Aorta (tissue), 5 donors: ENCODE results near the gene ATXN1. TPM values are rescaled to one million over a fixed set of nuclear protein-coding genes. Genes with fewer than 3 reads are reported as not detected.
A peak's percentile ranks its signal among the peaks of the same experiment; 100 is the strongest.

Source experiments
- ATAC-seq: fragments of 200-7000 bp; cut with Tn5 transposase; one replicate; pipeline ENCODE4 v1.9.1; 2022; ENCODE audit warnings: moderate library complexity; ENCODE audit not compliant: low FRiP score
- DNase-seq, 2 donors: peaks; one replicate each; pipeline ENCODE4 v3.0.0-alpha.2; 2020
- H3K27ac ChIP-seq, 2 donors: one replicate each; pipeline ENCODE4 v1.5.1; 2013; ENCODE audit warnings: low read length in 2 of 2, mild to moderate bottlenecking in 2 of 2, moderate library complexity in 2 of 2, control low read depth in 1 of 2, inconsistent platforms in 1 of 2, low read depth in 1 of 2
- H3K27me3 ChIP-seq, 2 donors: one replicate each; pipeline ENCODE4 v1.6.1; 2013; ENCODE audit warnings: control low read depth in 1 of 2, low read length in 1 of 2, mild to moderate bottlenecking in 1 of 2, moderate library complexity in 1 of 2; ENCODE audit not compliant: insufficient read depth in 2 of 2, control insufficient read depth in 1 of 2
- H3K36me3 ChIP-seq, 2 donors: one replicate each; pipeline ENCODE4 v1.6.1; 2013; ENCODE audit warnings: control low read depth in 1 of 2, low read length in 1 of 2, mild to moderate bottlenecking in 1 of 2; ENCODE audit not compliant: insufficient read depth in 2 of 2, control insufficient read depth in 1 of 2
- H3K4me1 ChIP-seq, 2 donors: one replicate each; pipeline ENCODE4 v1.6.1; 2013; ENCODE audit warnings: low read length in 2 of 2, control low read depth in 1 of 2, mild to moderate bottlenecking in 1 of 2, moderate library complexity in 1 of 2; ENCODE audit not compliant: insufficient read depth in 2 of 2, control insufficient read depth in 1 of 2
- H3K4me3 ChIP-seq, 2 donors: one replicate each; pipeline ENCODE4 v1.5.1; 2013; ENCODE audit warnings: low read length in 2 of 2, control low read depth in 1 of 2, mild to moderate bottlenecking in 1 of 2
- H3K9me3 ChIP-seq: one replicate; pipeline ENCODE4 v1.6.1; 2013; ENCODE audit warnings: mild to moderate bottlenecking, low read length; ENCODE audit not compliant: control insufficient read depth
- WGBS, 2 donors: extraction: QIAGEN DNeasy Blood & Tissue Kit; methylation state at CpG; one replicate each; pipeline ENCODE4 v1.1.7; 2013; 5-methylcytosine and 5-hydroxymethylcytosine counted together
- intact Hi-C, 2 donors: fragments of 100-400 bp; cut with DNase I; formaldehyde crosslinking; loops; one replicate each; pipeline versions ENCODE4 v1.14.2 to v1.15.0; 2022
- polyA plus RNA-seq, 2 donors: library from polyadenylated mRNA; stranded (reverse); fragments of 200-250 nt; gene quantifications; one replicate each; pipeline ENCODE4 v1.2.3, GENCODE V29; 2013
- total RNA-seq, 2 donors: library from RNA; stranded (reverse); fragmentation: NEBNext Ultra II Directional; extraction: Animal tissue kit (Norgen Biotek cat#: 25700); gene quantifications; one replicate each; pipeline ENCODE4 v1.2.1, GENCODE V29; 2021
- donor health status: healthy with polysubstance abuse.
- donor health status: Bipolar disorder and iron deficiency.
- donor health status: DM: no; HTN: no; CAD: no.
- donor health status: DM: no; HTN: no; CAD: no.
- donor health status: DM: yes; HTN: yes; CAD: no.

ATXN1 gene
- total and polyA plus RNA-seq, 4 donors = 11.5 to 85.5 (median 45.8) TPM

DNA sequence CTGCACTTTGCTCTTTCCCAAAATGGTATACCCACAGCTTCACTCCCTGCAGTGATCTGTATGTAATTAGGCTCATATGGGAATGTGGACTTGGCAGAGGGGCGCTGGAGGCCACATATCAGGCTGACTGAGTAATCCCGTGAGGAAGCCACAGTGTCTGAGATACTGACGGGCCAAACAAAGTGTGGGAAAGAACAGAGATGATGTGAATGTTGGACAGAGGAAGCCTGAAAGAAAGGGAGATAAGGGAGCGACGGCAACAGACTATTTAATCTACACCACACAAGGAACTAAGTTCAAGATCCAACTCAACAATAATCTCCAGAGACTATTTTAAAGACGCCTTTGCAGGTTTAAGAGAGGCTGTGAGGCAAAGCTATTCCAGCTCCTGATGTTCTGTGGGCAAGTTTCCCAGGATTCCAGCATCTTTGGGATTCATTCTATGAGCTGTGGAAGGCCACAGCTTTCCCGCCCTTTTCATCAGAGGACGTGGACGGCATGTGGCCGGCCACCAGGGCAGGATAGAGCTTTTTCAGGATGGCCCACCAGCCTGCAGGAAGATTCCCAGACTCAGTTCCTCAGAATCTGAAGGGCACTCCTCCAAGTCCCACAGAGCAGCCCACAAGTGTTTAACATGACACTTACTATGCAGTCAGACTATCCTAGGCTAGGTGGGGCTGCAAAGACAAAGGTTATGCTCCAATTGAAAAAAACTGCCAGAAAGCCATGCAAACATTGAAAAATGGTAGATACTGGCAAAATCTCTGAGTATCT lies 237.5 kb downstream of the ATXN1 start:
- H3K4me1 ChIP-seq = peaks cover 0 to 2% of the 10 kb centered on the region in 2 donors
- no peaks in the 10 kb centered on the region for H3K27me3 ChIP-seq
- no peak for DNase-seq
- ATAC-seq = peak; percentile 48
- intact Hi-C loops = no loop called here
- WGBS, 2 donors = 21 to 28% methylated on average over 10 of the region's 10 CpGs
- H3K4me3 ChIP-seq = no peak overlapping the region
- H3K27ac ChIP-seq = no peak overlapping the region
- H3K9me3 ChIP-seq = no peaks in the 10 kb centered on the region
- H3K36me3 ChIP-seq = no peaks in the 10 kb centered on the region

DNA sequence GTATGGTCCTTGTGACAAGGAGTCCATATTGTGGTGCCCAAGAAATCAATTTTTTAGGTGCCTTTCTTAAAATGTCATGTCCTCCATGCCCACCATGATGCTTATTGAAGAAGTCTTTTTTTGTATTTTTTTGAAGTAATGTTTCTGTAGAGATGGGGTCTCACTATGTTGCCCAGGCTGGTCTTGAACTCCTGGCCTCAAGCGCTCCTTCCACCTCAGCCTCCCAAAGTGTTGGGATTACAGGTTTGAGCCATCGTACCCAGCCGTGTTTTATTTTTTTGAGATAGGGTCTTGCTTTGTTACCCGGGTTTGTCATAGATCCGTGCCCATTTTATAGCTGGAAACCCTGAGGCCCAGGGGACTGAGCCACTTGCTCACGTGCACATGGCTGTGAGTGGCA lies 238.3 kb downstream of the ATXN1 start:
- ATAC-seq (no peak), DNase-seq (no peak)
- intact Hi-C loops = no loop called here
- Histone ChIP-seq H3K9me3 (no peaks in the 10 kb centered on the region), H3K4me1 (peaks cover 0 to 2% of the 10 kb centered on the region in 2 donors), H3K36me3 (no peaks in the 10 kb centered on the region), H3K4me3 (no peak overlapping the region), H3K27me3 (no peaks in the 10 kb centered on the region), H3K27ac (no peak overlapping the region)
- WGBS, 2 donors = 94 to 96% methylated on average over 6 of the region's 6 CpGs

DNA sequence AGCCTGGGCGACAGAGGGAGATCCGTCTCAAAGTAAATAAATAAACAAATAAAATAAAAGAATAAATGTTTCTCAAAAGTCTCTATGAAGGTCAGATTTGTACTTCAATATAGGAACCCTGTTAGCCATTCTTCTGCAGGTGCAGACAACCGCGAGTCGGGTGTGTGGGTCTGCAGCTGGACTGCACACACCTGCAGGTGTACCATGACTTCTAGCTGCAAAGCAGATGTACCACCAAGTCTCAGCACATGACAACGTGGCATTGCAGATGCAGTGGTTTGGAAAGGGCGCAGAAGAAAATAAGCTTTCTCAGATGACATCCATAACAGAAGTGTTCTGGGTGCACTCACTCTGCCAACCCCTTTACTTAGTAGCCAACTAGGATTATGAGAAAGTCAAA lies 239.7 kb downstream of the ATXN1 start:
- intact Hi-C loops = no loop called here
- Histone ChIP-seq H3K4me3 (no peak overlapping the region), H3K9me3 (no peaks in the 10 kb centered on the region), H3K27ac (no peak overlapping the region), H3K4me1 (peaks cover 0 to 2% of the 10 kb centered on the region in 2 donors), H3K27me3 (no peaks in the 10 kb centered on the region), H3K36me3 (no peaks in the 10 kb centered on the region)
- 93 to 94% methylated on average over 7 of the region's 7 CpGs for WGBS, 2 donors
- no peak for ATAC-seq
- no peak for DNase-seq

DNA sequence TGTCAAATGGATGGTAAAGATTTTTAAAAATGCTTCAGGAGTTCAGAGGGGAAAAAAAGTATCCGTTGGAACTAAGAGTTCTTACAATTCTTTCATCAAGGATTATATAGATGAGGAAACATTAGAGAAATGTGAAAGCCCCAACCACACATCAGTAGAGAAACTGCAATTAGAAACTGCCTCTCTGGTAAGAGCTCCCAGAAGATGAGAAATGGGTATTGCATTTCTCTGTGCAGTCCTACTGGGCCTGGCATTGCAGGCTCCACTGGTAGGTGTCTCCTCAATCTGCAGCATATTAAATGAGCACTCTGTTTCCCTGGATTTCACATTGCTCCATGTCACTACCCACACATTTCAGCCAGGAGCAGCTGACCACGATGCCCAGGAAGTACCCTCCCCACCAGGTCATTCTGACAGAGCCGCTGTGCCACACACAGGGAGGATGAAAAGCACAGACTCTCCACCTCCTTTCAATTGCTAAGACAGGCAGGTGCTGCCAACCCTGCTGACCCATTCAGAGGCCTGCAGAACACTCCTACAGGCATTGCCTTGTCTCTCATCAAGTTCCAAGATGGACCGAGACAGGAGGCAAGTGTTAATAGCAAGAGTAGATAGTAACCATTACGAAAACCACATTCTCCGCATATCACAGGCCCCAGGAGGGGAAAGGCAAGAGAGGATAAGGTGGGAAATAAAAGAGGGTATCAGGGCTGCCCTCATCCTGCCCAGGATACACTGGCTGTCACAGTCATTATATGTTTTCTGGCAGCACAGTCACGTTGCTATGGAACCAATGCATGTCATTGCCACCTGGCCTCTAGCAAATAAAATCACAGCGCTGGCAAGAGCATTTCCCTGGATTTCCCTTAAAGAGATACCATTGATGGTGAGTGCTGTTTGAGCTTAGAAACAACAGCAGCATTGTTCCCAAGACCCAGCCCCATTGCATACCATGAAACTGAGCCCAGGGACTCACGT lies 241.7 kb downstream of the ATXN1 start:
- 65 to 74% methylated on average over 9 of the region's 9 CpGs for WGBS, 2 donors
- Histone ChIP-seq H3K27me3 (no peaks in the 10 kb centered on the region), H3K9me3 (no peaks in the 10 kb centered on the region), H3K27ac (no peak overlapping the region), H3K4me1 (peaks cover 0 to 2% of the 10 kb centered on the region in 2 donors), H3K4me3 (no peak overlapping the region), H3K36me3 (no peaks in the 10 kb centered on the region)
- no peak for ATAC-seq
- intact Hi-C loops = loop anchor here (10.0 kb wide), 2 partner anchors 445 to 565 kb away; no protein-coding TSS in a partner anchor
- DNase-seq = no peak

DNA sequence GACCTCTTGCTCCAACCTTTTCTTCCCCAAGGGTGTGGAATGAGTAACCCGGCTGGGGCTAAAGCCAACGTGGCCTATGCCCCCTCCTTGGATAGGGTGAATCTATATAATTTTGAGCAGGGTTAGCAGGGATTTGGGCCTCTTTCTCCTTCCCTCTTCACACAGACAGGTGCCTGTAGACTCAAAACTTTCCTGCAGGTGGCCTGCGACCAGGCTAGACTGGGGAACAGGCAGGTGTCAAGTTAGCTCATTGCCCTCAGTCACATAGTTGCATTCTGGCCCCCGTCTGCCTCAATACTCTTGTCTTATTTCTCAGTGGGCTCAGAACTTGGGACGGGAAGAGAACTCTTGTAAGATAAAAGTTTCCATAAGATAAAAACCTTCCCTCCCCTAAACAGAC lies 243.0 kb downstream of the ATXN1 start:
- Histone ChIP-seq H3K4me1 (peaks cover 0 to 7% of the 10 kb centered on the region in 2 donors), H3K27me3 (no peaks in the 10 kb centered on the region), H3K27ac (no peak overlapping the region), H3K4me3 (no peak overlapping the region), H3K36me3 (no peaks in the 10 kb centered on the region), H3K9me3 (no peaks in the 10 kb centered on the region)
- 86 to 87% methylated on average over 5 of the region's 5 CpGs for WGBS, 2 donors
- intact Hi-C loops = loop anchor here (10.0 kb wide), 2 partner anchors 447 to 567 kb away; no protein-coding TSS in a partner anchor
- no peak for DNase-seq
- no peak for ATAC-seq

DNA sequence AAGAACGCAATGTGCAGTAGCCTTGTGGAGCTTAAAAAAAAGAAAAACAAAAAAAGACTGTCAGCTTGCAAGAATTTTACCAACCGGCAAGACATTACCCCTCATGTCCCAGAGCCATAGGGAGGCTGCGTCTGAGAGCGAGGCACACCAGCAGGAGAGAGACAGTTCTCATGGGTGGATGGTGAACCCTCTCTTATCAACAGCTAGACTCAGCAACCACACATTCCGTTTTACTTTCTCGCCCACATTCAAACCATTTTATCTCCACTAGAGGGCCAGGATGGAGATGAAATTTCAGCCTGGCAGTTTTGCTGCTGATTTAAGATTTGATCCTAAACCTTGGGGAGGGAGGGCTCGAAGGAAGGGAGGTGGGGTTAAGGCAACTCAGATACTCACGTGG lies 247.0 kb downstream of the ATXN1 start:
- intact Hi-C loops = loop anchor here (5.0 to 10.0 kb wide), 6 partner anchors 177 to 571 kb away; partner anchors contain the start of gene ATXN1 (in 1 of the 2)
- Histone ChIP-seq H3K27me3 (no peaks in the 10 kb centered on the region), H3K36me3 (no peaks in the 10 kb centered on the region), H3K27ac (no peak overlapping the region), H3K4me1 (peaks cover 7 to 11% of the 10 kb centered on the region in 2 donors), H3K9me3 (no peaks in the 10 kb centered on the region), H3K4me3 (no peak overlapping the region)
- peak; percentile 43 for ATAC-seq
- no peak for DNase-seq
- 5 to 9% methylated on average over 8 of the region's 8 CpGs for WGBS, 2 donors

DNA sequence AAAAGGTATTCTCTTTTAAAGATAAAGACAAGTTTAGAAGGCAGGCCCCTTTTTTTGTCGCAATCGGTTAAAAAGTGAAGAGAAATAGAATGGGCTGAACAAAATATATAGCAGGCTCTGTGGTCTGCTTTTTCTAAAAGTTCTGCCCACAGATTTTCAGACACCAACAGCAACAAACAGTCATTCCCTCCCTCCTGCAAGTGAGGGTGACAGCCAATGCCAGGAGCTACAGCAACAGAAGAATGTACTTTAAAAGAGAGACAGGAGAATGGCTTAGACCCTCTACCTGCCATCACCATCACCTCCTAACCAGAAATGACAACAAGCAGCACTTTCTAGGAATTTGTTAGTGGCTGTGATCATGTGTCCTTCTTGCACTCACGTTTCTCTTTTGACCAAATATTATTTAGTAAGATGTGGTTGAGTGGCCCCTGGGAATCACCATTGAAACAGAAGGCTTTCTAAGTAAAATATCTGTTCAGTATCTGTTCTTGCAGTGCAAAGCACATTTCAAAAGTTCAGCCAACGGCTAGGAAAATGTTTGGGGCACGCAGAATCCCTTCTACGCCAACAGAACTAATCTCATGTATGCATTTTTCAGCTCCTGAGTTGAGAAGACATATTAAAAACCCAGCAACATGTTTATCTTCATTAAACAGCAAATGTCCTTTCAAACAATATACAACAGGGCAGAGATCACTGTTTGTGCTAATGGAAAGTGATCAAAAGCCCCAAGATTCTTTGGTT lies 248.5 kb downstream of the ATXN1 start:
- no peaks in the 10 kb centered on the region for H3K36me3 ChIP-seq
- intact Hi-C loops = loop anchor here (5.0 to 10.0 kb wide), 6 partner anchors 175 to 572 kb away; partner anchors contain the start of gene ATXN1 (in 1 of the 2)
- WGBS, 2 donors = 39 to 46% methylated on average over 6 of the region's 6 CpGs
- ATAC-seq (no peak), DNase-seq (no peak)
- no peaks in the 10 kb centered on the region for H3K9me3 ChIP-seq
- no peak overlapping the region for H3K4me3 ChIP-seq
- no peaks in the 10 kb centered on the region for H3K27me3 ChIP-seq
- peaks cover 7 to 11% of the 10 kb centered on the region in 2 donors for H3K4me1 ChIP-seq
- H3K27ac ChIP-seq = no peak overlapping the region
